Ecto neural progenitor cell (in vitro differentiated cells): Measurements from ENCODE around the gene SERPINA12.

ENCODE experiments used
- DNase-seq: peaks from one replicate; pipeline ENCODE4 v3.0.0-alpha.2; 2018; ENCODE audit warnings: low spot score

Gene SERPINA12

GRCh38 chr14:94439453-94440057 is 69.7 kb downstream of the SERPINA12 start:
- DNase-seq, result no peak
